Measurements from ENCODE around the gene LMNB1. TPM values are rescaled to one million over a fixed set of nuclear protein-coding genes. Genes with fewer than 3 reads are reported as not detected.

Gene LMNB1
- total and polyA plus RNA-seq, 2 of the 13 experiments (the other 11 are each of a cell fraction or from before 2014, with no cell fraction given): 12.5 to 159 TPM

- no peak for TF ChIP-seq ZNF614 (CRISPR knock-in tag; IDR thresholded peaks at IDR 0.05; ENCODE audit: borderline replicate concordance)
- no peak; the same call in 1 of the 2 replicates for TF ChIP-seq ATF7-NPFF (CRISPR knock-in tag; IDR thresholded peaks at IDR 0.05; ENCODE audit: low read depth)
- TF ChIP-seq PLSCR1 (CRISPR knock-in tag; IDR thresholded peaks at IDR 0.05; ENCODE audit: borderline replicate concordance): no peak
- no peak for TF ChIP-seq SNRNP70 (IDR thresholded peaks at IDR 0.05; ENCODE audit: low read depth, low read length)
- no peak for TF ChIP-seq MIER3 (CRISPR knock-in tag; IDR thresholded peaks at IDR 0.05; ENCODE audit: borderline replicate concordance)
- TF ChIP-seq ZNF615 (CRISPR knock-in tag; IDR thresholded peaks at IDR 0.05; ENCODE audit: borderline replicate concordance): no peak
- TF ChIP-seq U2AF2 (IDR thresholded peaks at IDR 0.05; ENCODE audit: low read depth, low read length): no peak
- no peak for TF ChIP-seq CEBPZ (IDR thresholded peaks at IDR 0.05; ENCODE audit: low read length)
- no peak; the same call in 1 of the 2 replicates for TF ChIP-seq ZNF704 (CRISPR knock-in tag; IDR thresholded peaks at IDR 0.05; ENCODE audit: borderline replicate concordance)
- no peak for TF ChIP-seq ZNF17 (CRISPR knock-in tag; IDR thresholded peaks at IDR 0.05)
- no peak for TF ChIP-seq HOXA5 (CRISPR knock-in tag; IDR thresholded peaks at IDR 0.05)
- TF ChIP-seq HHEX (CRISPR knock-in tag; IDR thresholded peaks at IDR 0.05): no peak
- TF ChIP-seq FUBP1 (CRISPR knock-in tag; IDR thresholded peaks at IDR 0.05; ENCODE audit: borderline replicate concordance): no peak
- no peak for TF ChIP-seq KLF9 (CRISPR knock-in tag; IDR thresholded peaks at IDR 0.05; ENCODE audit: low read depth)
- no peak for TF ChIP-seq TP53 (CRISPR knock-in tag; conservative IDR thresholded peaks at IDR 0.05)
- peak; percentile 60 for TF ChIP-seq ZFY (CRISPR knock-in tag; IDR thresholded peaks at IDR 0.05)
- no peak for TF ChIP-seq GPN1 (CRISPR knock-in tag; IDR thresholded peaks at IDR 0.05; ENCODE audit: borderline replicate concordance)
- TF ChIP-seq GLMP (CRISPR knock-in tag; IDR thresholded peaks at IDR 0.05; ENCODE audit: borderline replicate concordance): no peak
- no peak for TF ChIP-seq RARG (CRISPR knock-in tag; IDR thresholded peaks at IDR 0.05; ENCODE audit: low read depth)
- TF ChIP-seq RELA (CRISPR knock-in tag; IDR thresholded peaks at IDR 0.05): no peak
- TF ChIP-seq FOXA3 (CRISPR knock-in tag; IDR thresholded peaks at IDR 0.05): no peak
- TF ChIP-seq SIX1 (CRISPR knock-in tag; IDR thresholded peaks at IDR 0.05; ENCODE audit: borderline replicate concordance): no peak
- TF ChIP-seq CBFB (CRISPR knock-in tag; IDR thresholded peaks at IDR 0.05): no peak; the same call in 1 of the 2 replicates
Observed at GRCh38 chr5:126777975-126778674, 1.2 kb downstream of the LMNB1 start (continued).
